Measurements from ENCODE around the gene EVA1C. TPM values are rescaled to one million over a fixed set of nuclear protein-coding genes. Genes with fewer than 3 reads are reported as not detected.
"Not testable (repeated sequence)": the region's sequence is repeated elsewhere in the genome, so short reads cannot be mapped to it uniquely, and the experiment has no call there.

Gene EVA1C
- total RNA-seq, 2 experiments from 2014 or later = 9.3 to 12.4 TPM

DNA sequence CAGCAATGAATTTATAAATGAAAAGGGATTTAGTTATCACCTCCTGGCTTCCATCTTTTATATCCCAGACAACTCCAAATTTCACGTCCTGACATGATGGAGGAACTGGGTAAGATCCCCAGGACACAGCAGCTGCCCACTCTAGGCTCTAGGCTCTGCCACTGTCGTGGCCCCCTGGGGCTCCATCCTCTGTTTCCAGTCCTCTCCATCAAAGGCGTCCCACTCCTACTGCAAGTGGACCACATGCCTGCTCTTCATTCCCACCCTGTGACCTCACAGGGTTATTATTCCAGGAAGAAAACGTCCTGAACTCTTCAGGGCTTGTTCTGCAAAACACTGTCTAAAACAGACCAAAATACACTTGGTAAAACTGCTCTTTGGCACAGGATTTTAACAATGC is 31.6 kb upstream of the EVA1C start:
- H3K36me3 Mint-ChIP-seq = peaks cover 13% of the 10 kb centered on the region
- no peak overlapping the region for H3K27ac Mint-ChIP-seq
- no peak overlapping the region for H3K4me3 Mint-ChIP-seq
- DNase-seq = no peak
- H3K9me3 Mint-ChIP-seq = no peaks in the 10 kb centered on the region
- H3K4me1 Mint-ChIP-seq = peaks cover 4% of the 10 kb centered on the region
- ATAC-seq (ENCODE audit: low read depth) = no peak
- POLR2A ChIA-PET = no interaction called here
- H3K27me3 Mint-ChIP-seq = no peaks in the 10 kb centered on the region

DNA sequence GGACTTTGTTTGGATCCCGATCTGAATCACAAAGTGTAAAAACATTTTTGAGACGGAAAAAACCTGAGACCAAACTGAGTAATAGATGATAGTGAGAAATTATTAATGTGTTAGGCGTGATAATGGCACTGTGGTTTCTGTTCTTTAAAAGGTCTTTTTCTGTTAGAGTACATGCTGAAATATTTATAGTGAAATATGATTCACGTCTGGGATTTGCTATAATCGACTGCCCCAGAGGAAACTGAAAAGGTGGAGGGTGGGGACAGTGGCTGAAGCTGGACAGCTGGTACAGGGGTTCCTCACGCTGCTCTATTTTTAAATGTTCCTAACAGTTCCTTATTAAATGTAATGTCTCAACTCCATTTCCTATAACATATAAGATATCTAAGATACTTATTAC is 30.9 kb upstream of the EVA1C start:
- no peak for DNase-seq
- no peaks in the 10 kb centered on the region for H3K27me3 Mint-ChIP-seq
- no peaks in the 10 kb centered on the region for H3K9me3 Mint-ChIP-seq
- no peak overlapping the region for H3K27ac Mint-ChIP-seq
- ATAC-seq (ENCODE audit: low read depth) = no peak
- H3K4me1 Mint-ChIP-seq = peaks cover 4% of the 10 kb centered on the region
- peaks cover 13% of the 10 kb centered on the region for H3K36me3 Mint-ChIP-seq
- POLR2A ChIA-PET = no interaction called here
- no peak overlapping the region for H3K4me3 Mint-ChIP-seq

DNA sequence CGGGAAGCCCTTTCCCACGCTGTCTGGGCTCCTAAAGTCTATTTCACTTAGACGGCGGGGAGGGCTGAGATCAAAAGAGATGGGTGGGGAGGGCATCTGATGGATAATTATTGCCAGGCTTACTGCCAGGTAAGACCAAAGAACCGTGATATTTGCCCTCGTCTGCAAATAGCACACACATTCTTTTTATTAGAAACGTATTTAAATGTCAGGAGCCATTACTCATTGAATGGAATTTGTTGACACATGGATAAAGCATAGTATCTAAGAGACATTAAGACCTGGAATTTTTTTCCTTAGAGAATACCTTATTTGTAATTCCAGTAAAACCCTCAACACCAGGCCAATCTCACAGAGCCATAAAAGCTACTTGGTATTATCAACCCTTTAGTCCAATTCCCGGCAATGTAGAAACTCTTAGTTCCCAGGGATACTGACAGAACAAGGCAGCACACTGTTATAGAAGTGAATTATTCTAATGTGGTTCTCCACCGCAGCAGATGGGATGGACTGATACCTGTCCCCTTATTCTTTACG is 30.3 kb upstream of the EVA1C start:
- no peaks in the 10 kb centered on the region for H3K9me3 Mint-ChIP-seq
- POLR2A ChIA-PET = no interaction called here
- peaks cover 4% of the 10 kb centered on the region for H3K4me1 Mint-ChIP-seq
- H3K27ac Mint-ChIP-seq = no peak overlapping the region
- no peak for ATAC-seq (ENCODE audit: low read depth)
- H3K27me3 Mint-ChIP-seq = no peaks in the 10 kb centered on the region
- no peak for DNase-seq
- H3K4me3 Mint-ChIP-seq = no peak overlapping the region
- H3K36me3 Mint-ChIP-seq = peaks cover 13% of the 10 kb centered on the region

DNA sequence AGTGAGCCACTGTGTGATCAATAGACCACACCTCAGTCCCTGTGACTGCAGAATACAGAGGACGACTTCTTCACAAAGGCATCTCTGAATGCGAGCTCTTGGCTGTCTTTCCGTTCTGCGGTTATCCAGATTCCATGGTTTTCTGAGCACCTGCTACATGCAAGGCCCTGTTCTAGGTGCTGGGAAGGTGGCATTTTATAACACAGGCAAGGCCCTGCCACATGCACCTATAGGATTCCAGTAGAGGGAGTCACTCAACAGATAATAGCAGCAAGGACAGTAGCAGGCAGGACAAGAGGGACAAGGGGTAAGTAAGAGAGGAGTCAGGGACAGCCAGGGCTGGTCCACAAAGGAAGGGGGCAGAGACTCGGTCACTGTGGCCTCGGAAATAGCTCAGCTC is 28.7 kb upstream of the EVA1C start:
- no peak overlapping the region for H3K4me3 Mint-ChIP-seq
- DNase-seq (no peak), ATAC-seq (ENCODE audit: low read depth) (no peak)
- peaks cover 6% of the 10 kb centered on the region for H3K36me3 Mint-ChIP-seq
- no peaks in the 10 kb centered on the region for H3K27me3 Mint-ChIP-seq
- no peaks in the 10 kb centered on the region for H3K9me3 Mint-ChIP-seq
- H3K27ac Mint-ChIP-seq = no peak overlapping the region
- peaks cover 11% of the 10 kb centered on the region for H3K4me1 Mint-ChIP-seq
- POLR2A ChIA-PET = no interaction called here

DNA sequence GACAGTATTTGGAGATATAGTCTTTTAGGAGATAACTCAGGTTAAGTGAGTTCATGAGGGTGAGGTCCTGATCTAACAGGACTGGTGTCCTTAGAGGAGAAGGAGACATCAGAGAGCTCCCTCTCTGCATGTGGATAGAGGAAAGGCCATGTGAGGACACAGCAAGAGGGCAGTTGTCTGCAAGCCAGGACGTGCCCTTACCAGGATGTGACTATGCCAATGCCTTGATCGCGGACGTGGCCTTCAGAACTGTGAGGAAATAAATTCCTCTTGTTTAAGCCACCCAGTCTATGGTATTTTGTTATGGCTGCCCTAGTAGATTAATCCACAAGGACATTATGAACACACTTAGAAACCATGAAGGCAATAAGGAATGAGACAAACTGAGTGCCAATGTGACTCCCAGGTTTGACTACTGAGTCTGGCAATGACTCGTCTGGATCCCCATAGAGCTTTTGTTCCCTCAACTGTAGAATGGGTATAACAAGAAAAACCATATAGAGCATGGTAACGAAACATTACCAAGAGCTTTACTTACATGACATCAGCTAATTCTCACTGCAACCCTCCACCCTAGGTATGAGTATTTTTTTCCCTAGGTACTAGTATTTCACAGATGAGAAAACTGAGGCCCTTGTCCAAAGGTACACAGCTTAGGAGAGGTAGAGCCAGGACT is 26.2 kb upstream of the EVA1C start:
- Mint-ChIP-seq H3K9me3 (no peaks in the 10 kb centered on the region), H3K27me3 (no peaks in the 10 kb centered on the region), H3K27ac (no peak overlapping the region), H3K4me3 (no peak overlapping the region), H3K36me3 (peaks cover 6% of the 10 kb centered on the region), H3K4me1 (peaks cover 28% of the 10 kb centered on the region)
- POLR2A ChIA-PET = no interaction called here
- ATAC-seq (ENCODE audit: low read depth) (no peak), DNase-seq (no peak)

DNA sequence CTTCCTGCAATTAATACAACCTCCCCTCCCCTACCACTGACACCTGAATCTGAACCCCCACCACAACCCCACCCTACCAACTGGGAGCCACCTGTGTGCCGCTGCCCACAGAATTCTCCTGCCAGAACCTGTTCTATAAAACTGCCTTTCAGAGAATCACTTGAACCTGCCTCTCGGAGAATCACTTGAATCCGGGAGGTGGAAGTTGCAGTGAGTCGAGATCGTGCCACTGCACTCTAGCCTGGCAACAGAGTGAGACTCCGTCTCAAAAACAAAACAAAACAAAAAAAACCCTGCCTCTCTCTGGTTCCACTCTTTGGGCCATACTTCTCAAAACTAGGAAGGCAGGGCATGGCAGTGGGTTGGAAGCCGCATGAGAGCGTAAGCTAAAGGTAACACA is 25.4 kb upstream of the EVA1C start:
- H3K4me1 Mint-ChIP-seq = peaks cover 35% of the 10 kb centered on the region
- ATAC-seq (ENCODE audit: low read depth) (no peak), DNase-seq (no peak)
- peaks cover 7% of the 10 kb centered on the region for H3K36me3 Mint-ChIP-seq
- H3K27me3 Mint-ChIP-seq = no peaks in the 10 kb centered on the region
- H3K27ac Mint-ChIP-seq = no peak overlapping the region
- no peak overlapping the region for H3K4me3 Mint-ChIP-seq
- no peaks in the 10 kb centered on the region for H3K9me3 Mint-ChIP-seq
- POLR2A ChIA-PET = no interaction called here

DNA sequence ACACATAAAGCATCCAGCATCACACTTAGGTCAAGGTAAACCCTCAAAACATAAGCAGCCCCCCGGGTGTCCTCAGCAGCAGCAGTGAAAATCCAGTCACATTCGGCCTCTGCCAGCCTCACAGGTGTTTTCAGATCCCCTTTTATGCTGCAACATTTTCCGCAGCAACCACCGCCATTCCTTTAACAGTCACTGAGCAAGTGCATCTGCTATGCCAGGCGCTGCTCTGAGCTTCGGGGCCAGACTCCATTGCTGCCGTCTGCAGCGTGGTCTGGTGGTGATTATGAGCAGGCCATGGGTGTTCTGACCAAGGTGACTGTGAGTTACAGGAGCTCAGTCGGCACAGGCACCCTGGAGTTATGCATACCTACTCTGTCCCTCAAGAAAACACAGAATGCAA is 24.2 kb upstream of the EVA1C start:
- ATAC-seq (ENCODE audit: low read depth) = no peak
- peaks cover 36% of the 10 kb centered on the region for H3K4me1 Mint-ChIP-seq
- H3K4me3 Mint-ChIP-seq = no peak overlapping the region

DNA sequence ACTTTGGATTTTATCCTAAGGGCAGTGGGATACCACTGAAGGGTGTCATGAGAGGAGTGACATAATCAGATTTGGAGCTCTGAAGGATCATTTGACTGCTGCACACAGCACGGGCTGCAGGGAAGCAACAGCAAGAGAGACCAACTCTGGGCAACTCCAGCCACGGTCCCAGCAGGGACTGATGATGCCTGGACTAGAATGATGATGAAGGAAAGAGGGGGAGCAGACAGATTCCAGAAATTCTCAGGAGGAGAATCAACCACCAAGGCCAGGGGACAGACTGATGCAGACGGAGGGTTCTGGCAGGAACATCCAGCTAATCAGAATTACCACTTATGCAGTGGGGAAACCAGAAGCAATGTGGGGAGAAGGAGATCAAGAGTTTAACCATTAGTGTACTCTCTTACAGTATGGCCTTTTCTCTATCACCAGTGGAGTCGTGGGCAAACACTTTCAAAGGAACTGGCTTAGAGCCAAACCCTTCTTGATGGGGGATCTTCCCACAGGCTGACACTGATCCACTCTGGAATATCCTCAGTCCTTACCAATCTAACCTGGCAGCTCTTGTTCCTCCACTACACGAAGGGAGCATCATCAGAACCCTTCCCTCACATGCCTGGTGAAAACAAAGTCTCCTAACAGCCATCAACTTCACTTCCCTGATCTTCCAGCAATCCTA is 23.0 kb upstream of the EVA1C start:
- Mint-ChIP-seq H3K4me3 (peak overlapping the region; percentile 6), H3K9me3 (no peaks in the 10 kb centered on the region)

More for the DNA sequence above, 24.2 kb upstream of the EVA1C start:
- no peaks in the 10 kb centered on the region for H3K27me3 Mint-ChIP-seq
- POLR2A ChIA-PET = no interaction called here
- no peaks in the 10 kb centered on the region for H3K9me3 Mint-ChIP-seq
- H3K36me3 Mint-ChIP-seq = peaks cover 7% of the 10 kb centered on the region
- no peak for DNase-seq
- no peak overlapping the region for H3K27ac Mint-ChIP-seq

DNA sequence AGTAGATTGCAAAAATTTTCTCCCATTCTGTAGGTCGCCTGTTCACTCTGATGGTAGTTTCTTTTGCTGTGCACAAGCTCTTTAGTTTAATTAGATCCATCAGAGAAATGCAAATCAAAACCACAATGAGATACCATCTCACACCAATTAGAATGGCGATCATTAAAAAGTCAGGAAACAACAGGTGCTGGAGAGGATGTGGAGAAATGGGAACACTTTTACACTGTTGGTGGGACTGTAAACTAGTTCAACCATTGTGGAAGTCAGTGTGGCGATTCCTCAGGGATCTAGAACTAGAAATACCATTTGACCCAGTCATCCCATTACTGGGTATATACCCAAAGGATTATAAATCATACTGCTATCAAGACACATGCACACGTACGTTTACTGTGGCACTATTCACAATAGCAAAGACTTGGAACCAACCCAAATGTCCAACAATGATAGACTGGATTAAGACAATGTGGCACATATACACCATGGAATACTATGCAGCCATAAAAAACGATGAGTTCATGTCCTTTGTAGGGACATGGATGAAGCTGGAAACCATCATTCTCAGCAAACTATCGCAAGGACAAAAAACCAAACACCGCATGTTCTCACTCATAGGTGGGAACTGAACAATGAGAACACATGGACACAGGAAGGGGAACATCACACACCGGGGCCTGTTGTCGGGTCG is 21.8 kb upstream of the EVA1C start:
- H3K27me3 Mint-ChIP-seq; POLR2A ChIA-PET; H3K9me3 Mint-ChIP-seq; DNase-seq; ATAC-seq (ENCODE audit: low read depth); H3K36me3 Mint-ChIP-seq; H3K27ac Mint-ChIP-seq: not testable (repeated sequence)
- Mint-ChIP-seq H3K4me1 (peaks cover 40% of the 10 kb centered on the region), H3K4me3 (peak overlapping the region; percentile 89)

More for the DNA sequence above, 23.0 kb upstream of the EVA1C start:
- POLR2A ChIA-PET = no interaction called here
- Mint-ChIP-seq H3K27ac (peak overlapping the region; percentile 43), H3K27me3 (no peaks in the 10 kb centered on the region), H3K36me3 (peaks cover 3% of the 10 kb centered on the region), H3K4me1 (peaks cover 44% of the 10 kb centered on the region)
- ATAC-seq (ENCODE audit: low read depth) (no peak), DNase-seq (no peak)

DNA sequence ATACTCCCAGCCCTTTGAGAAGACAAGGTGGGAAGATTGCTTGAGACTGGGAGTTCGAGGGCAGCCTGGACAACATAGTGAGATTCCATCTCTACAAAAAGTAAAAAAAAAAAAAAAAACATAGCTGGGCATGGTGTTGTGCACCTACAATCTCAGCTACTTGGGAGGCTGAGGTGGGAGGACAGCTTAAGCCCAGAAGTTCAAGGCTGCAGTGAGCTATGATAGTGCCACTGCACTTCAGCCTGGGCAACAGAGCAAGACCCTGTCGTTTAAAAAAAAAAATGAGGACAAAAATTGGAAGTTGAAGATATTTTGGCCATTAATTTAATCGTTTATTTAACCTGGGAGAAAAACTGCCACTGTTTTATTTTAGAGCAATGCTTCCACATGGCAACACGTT is 20.8 kb upstream of the EVA1C start:
- DNase-seq (no peak), ATAC-seq (ENCODE audit: low read depth) (no peak)
- H3K27ac Mint-ChIP-seq = peak overlapping the region; percentile 58
- H3K27me3 Mint-ChIP-seq = peaks cover 3% of the 10 kb centered on the region
- peaks cover 3% of the 10 kb centered on the region for H3K36me3 Mint-ChIP-seq
- H3K9me3 Mint-ChIP-seq = no peaks in the 10 kb centered on the region
- peak overlapping the region; percentile 89 for H3K4me3 Mint-ChIP-seq
- POLR2A ChIA-PET = interaction anchor here (1.0 to 1.9 kb wide), 4 partner anchors 20 to 335 kb away, joined by 3 to 10 read pairs (median 6); partner anchors contain the start of genes CFAP298 and EVA1C
- H3K4me1 Mint-ChIP-seq = peaks cover 40% of the 10 kb centered on the region

DNA sequence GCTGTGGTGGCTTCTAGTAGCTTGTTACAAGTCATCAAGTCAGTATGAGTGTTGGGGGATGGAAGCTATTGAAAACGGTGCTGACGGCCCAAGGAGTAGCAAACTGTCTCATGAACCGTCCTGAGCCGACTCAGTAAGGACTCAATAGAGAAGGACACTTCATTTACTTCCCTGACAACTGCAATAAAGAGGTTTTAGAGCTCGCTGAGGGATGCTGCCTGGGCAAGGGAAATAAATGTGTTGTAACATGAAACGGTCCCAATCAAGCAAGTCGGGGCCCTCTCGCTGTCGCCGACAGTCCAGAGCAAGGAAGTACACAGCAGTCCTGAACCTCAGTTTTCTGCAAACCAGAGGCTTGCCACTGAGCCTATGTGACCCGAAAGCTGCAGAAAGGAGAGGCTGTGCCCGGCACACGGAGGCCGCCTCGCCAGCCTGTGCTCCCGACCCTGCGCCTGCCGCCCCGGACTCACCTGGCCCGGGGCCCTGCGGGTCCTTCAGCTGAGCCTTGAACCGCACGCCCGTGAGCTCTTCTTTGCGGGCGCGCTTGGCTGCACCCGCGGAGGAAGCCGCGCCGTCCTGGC is 20.1 kb upstream of the EVA1C start:
- Mint-ChIP-seq H3K27ac (no peak overlapping the region), H3K36me3 (peaks cover 3% of the 10 kb centered on the region), H3K4me3 (peak overlapping the region; percentile 89), H3K9me3 (no peaks in the 10 kb centered on the region), H3K4me1 (peaks cover 40% of the 10 kb centered on the region), H3K27me3 (peaks cover 3% of the 10 kb centered on the region)
- POLR2A ChIA-PET = interaction anchor here (0.9 to 1.9 kb wide), 6 partner anchors 20 to 335 kb away, joined by 3 to 10 read pairs (median 4); partner anchors contain the start of genes CFAP298, EVA1C and MIS18A
- peak; percentile 45 for ATAC-seq (ENCODE audit: low read depth)
- DNase-seq = no peak

DNA sequence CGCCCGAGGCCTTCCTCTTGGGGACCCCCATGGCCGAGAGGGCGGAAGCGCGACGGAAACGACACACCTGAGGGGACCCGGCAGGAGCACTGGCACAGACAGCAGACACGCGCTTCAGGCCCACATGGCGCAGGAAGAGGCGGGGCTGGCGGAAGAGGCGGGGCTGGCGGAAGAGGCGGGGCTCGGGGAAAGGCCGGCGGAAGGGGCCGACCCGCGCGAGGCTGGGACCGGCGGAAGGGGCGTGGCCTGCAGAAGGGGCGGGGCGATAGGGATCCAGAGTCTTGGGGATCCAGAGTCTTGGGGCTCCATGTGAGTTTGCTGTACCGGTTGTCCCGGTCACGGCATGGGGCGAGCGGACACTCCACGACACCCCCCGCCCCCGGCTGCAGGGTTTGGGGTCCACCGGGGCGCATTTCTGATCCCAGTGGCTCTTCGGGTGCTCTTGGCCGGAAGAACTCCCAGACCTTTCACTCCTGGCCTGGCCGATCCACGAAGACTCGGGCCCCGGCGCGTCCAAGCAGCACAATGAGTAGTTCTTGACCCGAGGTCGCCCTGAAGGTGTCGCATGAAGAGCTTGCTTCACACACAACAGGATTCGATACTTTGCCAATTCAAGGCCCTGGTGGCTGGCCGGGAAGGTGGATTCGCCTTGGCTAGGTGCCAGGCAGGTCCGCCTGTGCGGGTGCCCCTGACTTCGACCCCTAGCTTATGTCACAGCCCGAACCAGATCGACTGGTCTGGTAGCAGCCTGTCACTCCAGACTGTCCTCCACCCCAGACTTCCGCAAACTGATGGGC is 19.4 kb upstream of the EVA1C start, which contains the start of gene URB1:
Gene URB1, minus strand, starts transcription at position 133 of the 797 bp plus-strand sequence. Its CDS starts 102 bp downstream, at position 31.
- ATAC-seq (ENCODE audit: low read depth) = peak; percentile 91
- H3K4me3 Mint-ChIP-seq = peak within 1 kb of the TSS; percentile 89
- peaks cover 3% of the 10 kb centered on the region for H3K27me3 Mint-ChIP-seq
- peak within 1 kb of the TSS; percentile 83 for H3K27ac Mint-ChIP-seq
- peaks cover 35% of the 10 kb centered on the region for H3K4me1 Mint-ChIP-seq
- POLR2A ChIA-PET = interaction anchor here (0.8 to 1.9 kb wide), 7 partner anchors 11 to 219 kb away, joined by 3 to 10 read pairs (median 4); partner anchors contain the start of genes CFAP298, EVA1C and MIS18A
- peak; percentile 99 for DNase-seq
- H3K36me3 Mint-ChIP-seq = peaks cover 3% of the 10 kb centered on the region
- no peaks in the 10 kb centered on the region for H3K9me3 Mint-ChIP-seq

Measured in activated naive CD8-positive, alpha-beta T cell treated with anti-CD3 and anti-CD28 coated beads, Interleukin-2, amount 10 ng/mL, durations not matched to agents 7 days and 5 days (primary cell).